GM12891 (cell line): ENCODE results near the gene MAT2A.
"Not testable (repeated sequence)": the region's sequence is repeated elsewhere in the genome, so short reads cannot be mapped to it uniquely, and the experiment has no call there.

Source experiments
- PAX5 ChIP-seq: IDR thresholded peaks from 2 replicates; pipeline ENCODE4 v1.6.1; 2011; ENCODE audit warnings: low read length, moderate library complexity, mild to moderate bottlenecking; ENCODE audit not compliant: insufficient read depth, severe bottlenecking
- POLR2A ChIP-seq: IDR thresholded peaks from 2 replicates; pipeline ENCODE4 v1.6.1; 2011; ENCODE audit warnings: low read depth, low read length, control low read depth
- POLR2AphosphoS5 ChIP-seq: IDR thresholded peaks from 2 replicates; pipeline ENCODE4 v1.6.1; 2011; ENCODE audit warnings: low read depth, low read length, control low read depth
- POU2F2 ChIP-seq: IDR thresholded peaks from 2 replicates; pipeline ENCODE4 v1.6.1; 2011; ENCODE audit warnings: low read depth, mild to moderate bottlenecking, control low read depth, low read length, moderate library complexity
- SPI1 ChIP-seq: IDR thresholded peaks from 2 replicates; pipeline ENCODE4 v1.6.1; 2011; ENCODE audit warnings: low read depth, low read length, control low read depth
- TAF1 ChIP-seq: IDR thresholded peaks from 2 replicates; pipeline ENCODE4 v1.6.1; 2011; ENCODE audit warnings: low read depth, low read length, control low read depth

- TF ChIP-seq POLR2A, POU2F2, POLR2AphosphoS5, TAF1, SPI1, PAX5: not testable (repeated sequence)
Measured at GRCh38 chr2:85592299-85592698, 53.3 kb downstream of the MAT2A start.
